ENCODE results near the gene NR4A2.

The NR4A2 gene

GRCh38 chr2:156332534-156333273, at the start of gene NR4A2:
Gene NR4A2, minus strand, starts transcription at chr2:156332721. Its CDS starts 2,535 bp downstream, at chr2:156330186.
- DNase-seq (ENCODE audit: low spot score) = peak; percentile 89

GRCh38 chr2:156380117-156380645, 47.7 kb upstream of the NR4A2 start:
- no peak for DNase-seq (ENCODE audit: low spot score)

GRCh38 chr2:156379714-156380113, 47.2 kb upstream of the NR4A2 start:
- no peak for DNase-seq (ENCODE audit: low spot score)

- DNase-seq (ENCODE audit: low spot score) = no peak
Measured at GRCh38 chr2:156379071-156379470, 46.5 kb upstream of the NR4A2 start.

GRCh38 chr2:156366753-156367152, 34.2 kb upstream of the NR4A2 start:
- DNase-seq (ENCODE audit: low spot score) = no peak

- no peak for DNase-seq (ENCODE audit: low spot score)
Measured at GRCh38 chr2:156363141-156363540, 30.6 kb upstream of the NR4A2 start.

GRCh38 chr2:156356014-156356754, 23.7 kb upstream of the NR4A2 start:
- DNase-seq (ENCODE audit: low spot score) = peak; percentile 69

GRCh38 chr2:156352911-156353310, 20.4 kb upstream of the NR4A2 start:
- no peak for DNase-seq (ENCODE audit: low spot score)

GRCh38 chr2:156350374-156351142, 18.0 kb upstream of the NR4A2 start:
- DNase-seq (ENCODE audit: low spot score) = no peak

- no peak for DNase-seq (ENCODE audit: low spot score)
Measured at GRCh38 chr2:156349605-156350004, 17.1 kb upstream of the NR4A2 start.

- no peak for DNase-seq (ENCODE audit: low spot score)
Measured at GRCh38 chr2:156349161-156349560, 16.6 kb upstream of the NR4A2 start.

GRCh38 chr2:156347431-156347830, 14.9 kb upstream of the NR4A2 start:
- DNase-seq (ENCODE audit: low spot score) = no peak

GRCh38 chr2:156346731-156347130, 14.2 kb upstream of the NR4A2 start:
- DNase-seq (ENCODE audit: low spot score) = no peak

- DNase-seq (ENCODE audit: low spot score) = no peak
Measured at GRCh38 chr2:156345582-156345981, 13.1 kb upstream of the NR4A2 start.

- no peak for DNase-seq (ENCODE audit: low spot score)
Measured at GRCh38 chr2:156343940-156344301, 11.4 kb upstream of the NR4A2 start.

- no peak for DNase-seq (ENCODE audit: low spot score)
Measured at GRCh38 chr2:156343096-156343939, 10.8 kb upstream of the NR4A2 start.

GRCh38 chr2:156342254-156343095, 10.0 kb upstream of the NR4A2 start:
- DNase-seq (ENCODE audit: low spot score) = peak; percentile 96

GRCh38 chr2:156341452-156342253, 9.1 kb upstream of the NR4A2 start:
- DNase-seq (ENCODE audit: low spot score) = peak; percentile 89

- DNase-seq (ENCODE audit: low spot score) = no peak
Measured at GRCh38 chr2:156340804-156341451, 8.4 kb upstream of the NR4A2 start.
